Transverse colon (tissue), 4 donors: Measurements from ENCODE around the gene PRKCE.

Experiments used
- CTCF ChIP-seq, 5 experiments: fragments of 200-600 bp in 3 of 5; fragments of 450-650 bp in 2 of 5; sonication (generic) in 3 of 5; IDR thresholded peaks; 1 replicate in 2 of 5; 2 replicates in 3 of 5; pipeline ENCODE4 v1.5.1; 2016 to 2017; ENCODE audit warnings: antibody characterized with exemption in 5 of 5, inconsistent platforms in 3 of 5, mild to moderate bottlenecking in 2 of 5, moderate library complexity in 1 of 5
- EP300 ChIP-seq: sonication (generic); formaldehyde crosslinking; IDR thresholded peaks from one replicate; pipeline ENCODE4 v1.6.1; 2017; ENCODE audit warnings: antibody characterized with exemption, low read depth
- POLR2AphosphoS5 ChIP-seq, 3 donors: sonication (generic); formaldehyde crosslinking; IDR thresholded peaks; one replicate each; pipeline ENCODE4 v1.6.1; 2016; ENCODE audit warnings: antibody characterized with exemption in 3 of 3

- TF ChIP-seq CTCF (IDR thresholded peaks at IDR 0.05) (no peak), EP300 (no peak), POLR2AphosphoS5 (IDR thresholded peaks at IDR 0.05) (no peak)
Observed at GRCh38 chr2:46181306-46181705, 529.8 kb downstream of the PRKCE start.
